OCI-LY7 (cell line): Measurements from ENCODE around the gene NACC1.

ENCODE experiments used
- EZH2phosphoT487 ChIP-seq: fragments of 200-600 bp; sonication (generic); IDR thresholded peaks from 2 replicates; pipeline ENCODE4 v1.6.1; 2018; ENCODE audit warnings: low read depth, borderline replicate concordance, mild to moderate bottlenecking, mixed run types, antibody characterized with exemption, low read length, moderate library complexity, mixed read lengths
- TF ChIP-seq, protein P1 (sequence below): fragments of 200-600 bp; sonication (generic); conservative IDR thresholded peaks from 2 replicates; pipeline ENCODE4 v1.5.1; 2014; ENCODE audit warnings: mild to moderate bottlenecking, antibody characterized with exemption, low read length, moderate library complexity, mixed read lengths

DNA sequence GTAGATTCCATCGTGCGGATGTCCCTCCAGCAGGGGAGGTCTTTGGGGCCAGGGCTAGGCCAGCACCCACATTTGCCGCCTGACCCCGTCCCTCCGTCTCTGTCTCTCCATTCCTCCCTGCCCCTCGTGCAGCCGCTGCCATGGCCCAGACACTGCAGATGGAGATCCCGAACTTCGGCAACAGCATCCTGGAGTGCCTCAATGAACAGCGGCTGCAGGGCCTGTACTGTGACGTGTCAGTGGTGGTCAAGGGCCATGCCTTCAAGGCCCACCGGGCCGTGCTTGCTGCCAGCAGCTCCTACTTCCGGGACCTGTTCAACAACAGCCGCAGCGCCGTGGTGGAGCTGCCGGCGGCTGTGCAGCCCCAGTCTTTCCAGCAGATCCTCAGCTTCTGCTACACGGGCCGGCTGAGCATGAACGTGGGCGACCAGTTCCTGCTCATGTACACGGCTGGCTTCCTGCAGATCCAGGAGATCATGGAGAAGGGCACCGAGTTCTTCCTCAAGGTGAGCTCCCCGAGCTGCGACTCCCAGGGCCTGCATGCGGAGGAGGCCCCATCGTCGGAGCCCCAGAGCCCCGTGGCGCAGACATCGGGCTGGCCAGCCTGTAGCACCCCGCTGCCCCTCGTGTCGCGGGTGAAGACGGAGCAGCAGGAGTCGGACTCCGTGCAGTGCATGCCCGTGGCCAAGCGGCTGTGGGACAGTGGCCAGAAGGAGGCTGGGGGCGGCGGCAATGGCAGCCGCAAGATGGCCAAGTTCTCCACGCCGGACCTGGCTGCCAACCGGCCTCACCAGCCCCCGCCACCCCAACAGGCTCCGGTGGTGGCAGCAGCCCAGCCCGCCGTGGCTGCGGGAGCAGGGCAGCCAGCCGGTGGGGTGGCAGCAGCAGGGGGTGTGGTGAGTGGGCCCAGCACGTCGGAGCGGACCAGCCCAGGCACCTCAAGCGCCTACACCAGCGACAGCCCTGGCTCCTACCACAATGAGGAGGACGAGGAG lies 17.3 kb downstream of the NACC1 start:
- TF ChIP-seq, protein P1, sequence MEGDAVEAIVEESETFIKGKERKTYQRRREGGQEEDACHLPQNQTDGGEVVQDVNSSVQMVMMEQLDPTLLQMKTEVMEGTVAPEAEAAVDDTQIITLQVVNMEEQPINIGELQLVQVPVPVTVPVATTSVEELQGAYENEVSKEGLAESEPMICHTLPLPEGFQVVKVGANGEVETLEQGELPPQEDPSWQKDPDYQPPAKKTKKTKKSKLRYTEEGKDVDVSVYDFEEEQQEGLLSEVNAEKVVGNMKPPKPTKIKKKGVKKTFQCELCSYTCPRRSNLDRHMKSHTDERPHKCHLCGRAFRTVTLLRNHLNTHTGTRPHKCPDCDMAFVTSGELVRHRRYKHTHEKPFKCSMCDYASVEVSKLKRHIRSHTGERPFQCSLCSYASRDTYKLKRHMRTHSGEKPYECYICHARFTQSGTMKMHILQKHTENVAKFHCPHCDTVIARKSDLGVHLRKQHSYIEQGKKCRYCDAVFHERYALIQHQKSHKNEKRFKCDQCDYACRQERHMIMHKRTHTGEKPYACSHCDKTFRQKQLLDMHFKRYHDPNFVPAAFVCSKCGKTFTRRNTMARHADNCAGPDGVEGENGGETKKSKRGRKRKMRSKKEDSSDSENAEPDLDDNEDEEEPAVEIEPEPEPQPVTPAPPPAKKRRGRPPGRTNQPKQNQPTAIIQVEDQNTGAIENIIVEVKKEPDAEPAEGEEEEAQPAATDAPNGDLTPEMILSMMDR, result no peak
- no peak for TF ChIP-seq EZH2phosphoT487
